Hypothalamus (tissue), 51 donors: ENCODE measurements around the gene OSGEP.
A peak's percentile ranks its signal among the peaks of the same experiment; 100 is the strongest.

Experiments
- DNase-seq, 51 donors: peaks; one replicate each; lab custom pipeline; 2025; lab: John Stamatoyannopoulos, UW

The OSGEP gene

DNA sequence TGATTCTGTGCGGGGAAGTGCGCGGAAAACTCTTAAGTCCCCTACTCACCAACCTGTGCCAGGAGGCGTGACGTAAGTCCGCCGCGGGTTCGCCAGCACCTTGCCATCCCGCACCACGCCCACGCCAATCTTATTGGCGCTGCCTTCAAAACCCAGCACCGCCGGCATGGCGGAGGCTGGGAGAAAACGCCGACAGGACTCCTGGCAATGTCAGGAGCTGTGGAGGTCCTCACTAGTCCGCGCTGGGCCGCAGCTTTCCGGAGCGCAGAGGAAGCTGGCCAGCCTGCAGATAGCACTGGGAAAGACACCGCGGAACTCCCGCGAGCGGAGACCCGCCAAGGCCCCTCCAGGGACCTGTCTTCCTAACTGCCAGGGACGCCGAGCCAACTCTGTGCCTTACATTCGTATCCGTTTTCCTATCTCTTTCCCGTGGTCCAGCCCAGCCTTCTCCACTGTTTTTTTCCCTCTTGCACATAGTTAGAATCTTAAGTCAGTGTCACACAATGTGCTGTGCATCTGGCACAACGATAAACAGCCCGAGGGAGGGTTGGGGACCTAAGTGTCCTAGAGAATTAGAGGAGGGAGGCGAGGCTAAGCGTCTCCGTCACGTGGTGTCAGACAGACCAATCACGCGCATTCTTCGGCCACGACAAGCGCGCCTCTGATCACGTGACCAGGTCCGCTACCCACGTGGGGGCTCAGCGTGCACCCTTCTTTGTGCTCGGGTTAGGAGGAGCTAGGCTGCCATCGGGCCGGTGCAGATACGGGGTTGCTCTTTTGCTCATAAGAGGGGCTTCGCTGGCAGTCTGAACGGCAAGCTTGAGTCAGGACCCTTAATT lies at the start of gene OSGEP, which contains the start of gene APEX1:
TSS of gene OSGEP (minus strand) at position 297 of the 839 bp plus-strand sequence. CDS start at position 168, 129 bp downstream.
TSS of gene APEX1 (plus strand) at position 711 of the 839 bp plus-strand sequence. CDS start 420 bp downstream, outside the sequence.
- DNase-seq = peak; percentile 83 to 99 (median 97)

- peak in 9 of 51 donors; percentile 0 to 23 (median 2) for DNase-seq
Observed at GRCh38 chr14:20503898-20504297, 49.3 kb upstream of the OSGEP start.

DNA sequence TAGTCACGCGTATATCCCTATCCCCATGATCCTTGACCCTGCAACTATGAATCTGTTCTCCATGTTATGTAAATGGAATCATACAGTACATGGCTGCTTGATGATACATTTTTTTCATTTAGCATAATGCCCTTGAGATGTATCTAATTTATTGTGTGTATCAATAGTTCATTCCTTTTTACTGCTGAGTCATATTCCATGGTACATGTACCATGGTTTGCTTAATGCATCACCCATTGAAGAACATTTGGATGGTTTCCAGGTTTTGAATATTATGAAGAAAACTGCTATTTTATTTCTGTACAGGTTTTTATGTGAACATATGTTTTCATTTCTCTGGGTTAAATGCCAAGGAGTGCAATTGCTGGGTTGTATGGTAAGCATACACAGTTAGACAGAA lies 46.7 kb upstream of the OSGEP start:
- DNase-seq = no peak

DNA sequence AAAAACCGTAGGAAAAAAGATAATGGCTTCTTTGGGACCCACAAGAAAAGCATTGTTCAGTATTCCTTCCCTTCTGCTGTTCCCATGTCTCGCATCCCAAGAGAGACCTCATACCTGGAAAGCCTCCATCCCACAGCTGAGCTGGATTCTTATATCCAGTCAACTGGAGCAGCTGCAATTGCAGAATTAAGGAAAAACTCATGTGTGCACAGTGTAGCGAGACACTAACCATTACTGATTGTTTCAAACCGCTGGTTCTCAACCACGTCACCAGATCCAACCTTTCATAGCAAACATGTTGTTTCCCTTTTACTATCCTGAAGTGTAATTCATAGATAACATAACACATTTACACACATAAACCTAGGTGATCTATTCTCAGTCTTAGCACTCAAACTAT lies 45.3 kb upstream of the OSGEP start:
- no peak for DNase-seq

GRCh38 chr14:20499108-20499507 lies 44.5 kb upstream of the OSGEP start:
- DNase-seq = no peak

- DNase-seq = no peak
Observed at GRCh38 chr14:20498622-20499021, 44.0 kb upstream of the OSGEP start.

DNA sequence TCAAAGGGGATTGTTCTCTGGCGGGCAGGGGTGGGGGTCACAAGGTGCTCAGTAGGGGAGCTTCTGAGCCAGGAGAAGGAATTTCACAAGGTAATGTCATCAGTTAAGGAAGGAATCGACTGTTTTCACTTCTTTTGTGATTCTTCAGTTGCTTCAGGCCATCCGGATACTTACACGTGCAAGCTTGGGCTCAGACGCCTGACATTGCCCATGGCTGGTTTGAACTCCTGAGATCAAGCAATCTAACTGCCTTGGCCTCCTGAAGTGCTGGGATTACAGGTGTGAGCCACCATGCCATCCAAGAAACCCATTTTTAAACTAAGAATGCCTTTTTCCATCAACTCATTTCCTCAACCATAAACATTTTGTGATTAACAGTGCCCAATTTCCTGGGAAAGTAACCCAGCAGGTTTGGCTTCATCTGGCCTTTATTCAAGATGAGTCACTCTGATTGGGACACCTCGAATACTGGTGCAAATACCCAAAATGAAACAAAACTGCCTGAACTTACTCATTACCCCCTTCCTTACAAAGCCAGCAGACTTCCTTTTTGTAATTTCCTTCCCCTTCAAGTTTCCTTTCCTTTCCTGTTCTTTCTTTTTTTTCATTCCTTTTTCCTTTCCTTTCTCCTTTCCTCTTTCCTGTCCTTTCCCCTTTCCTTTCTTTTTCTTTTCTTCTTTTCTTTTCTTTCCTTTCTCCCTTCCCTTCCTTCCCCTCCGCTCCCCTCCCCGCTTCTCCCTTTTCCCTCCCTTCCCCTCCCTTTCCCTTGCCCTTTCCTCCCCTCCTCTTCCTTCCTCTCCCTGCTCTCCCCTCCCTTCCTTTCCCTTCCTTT lies 40.5 kb upstream of the OSGEP start:
- DNase-seq = no peak

- DNase-seq = peak in 7 of 51 donors; percentile 1 to 29 (median 3)
Observed at GRCh38 chr14:20493634-20494033, 39.0 kb upstream of the OSGEP start.

GRCh38 chr14:20492486-20492885 lies 37.9 kb upstream of the OSGEP start:
- DNase-seq = no peak

DNA sequence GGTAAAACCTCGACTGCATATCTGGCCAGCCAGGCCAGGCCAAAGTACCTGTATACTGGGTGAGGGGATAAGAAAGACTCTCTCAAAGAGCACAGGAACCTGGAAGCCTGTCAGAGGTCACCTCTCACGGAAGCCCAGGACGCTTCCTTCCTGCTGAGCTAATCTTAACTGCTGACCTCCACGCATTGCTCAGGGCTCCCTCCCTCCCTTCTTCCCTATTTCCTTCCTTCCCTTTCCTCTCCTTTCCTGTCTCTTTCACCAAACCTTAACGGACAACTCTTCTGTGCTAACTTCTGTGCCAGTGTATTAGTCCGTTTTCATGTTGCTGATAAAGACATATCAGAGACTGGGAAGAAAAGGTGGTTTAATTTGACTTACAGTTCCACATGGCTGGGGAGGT lies 36.0 kb upstream of the OSGEP start:
- no peak for DNase-seq

DNA sequence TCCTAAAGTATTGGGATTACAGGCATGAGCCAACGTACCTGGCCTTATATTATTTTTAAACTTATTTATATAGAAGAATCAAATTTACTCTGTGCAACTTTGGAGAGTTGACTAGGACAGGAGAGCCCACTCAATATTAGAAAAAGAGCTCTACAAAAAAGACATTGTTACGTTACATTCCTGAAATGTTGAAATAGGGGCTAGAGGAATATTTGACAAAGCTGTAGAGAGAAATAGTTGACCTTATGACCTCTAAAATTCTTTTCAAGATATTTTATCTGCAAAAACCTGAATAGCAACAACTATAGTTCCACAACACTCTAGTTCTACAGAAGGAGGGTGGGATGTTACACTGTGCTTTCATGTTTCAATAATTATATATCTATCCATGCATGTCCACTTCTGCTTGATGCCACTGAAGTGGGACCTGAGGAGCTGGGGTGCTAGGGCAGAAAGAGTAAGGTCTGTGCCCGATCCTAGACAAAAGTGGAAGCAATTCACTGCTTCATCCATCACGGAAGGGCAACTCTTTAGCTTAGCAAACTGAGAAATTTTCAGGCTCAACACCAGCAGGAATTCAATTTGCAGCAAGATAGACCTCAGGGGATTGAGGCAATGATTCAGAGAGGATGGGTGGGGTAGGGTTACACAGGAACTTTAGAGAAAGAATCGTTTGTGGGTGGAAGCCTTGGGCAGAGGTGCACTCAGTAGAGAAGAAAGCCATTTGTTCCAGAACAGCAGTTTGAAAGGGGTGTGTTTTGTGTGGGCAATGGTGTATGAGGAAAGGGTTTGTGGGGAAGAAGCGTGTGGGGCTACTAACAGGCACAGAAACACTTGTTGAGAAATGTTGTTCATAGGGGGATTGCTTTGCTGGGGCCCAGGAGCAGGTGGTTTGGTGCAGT lies 34.7 kb upstream of the OSGEP start:
- DNase-seq = no peak

GRCh38 chr14:20487396-20487725 lies 32.7 kb upstream of the OSGEP start:
- DNase-seq = no peak

DNA sequence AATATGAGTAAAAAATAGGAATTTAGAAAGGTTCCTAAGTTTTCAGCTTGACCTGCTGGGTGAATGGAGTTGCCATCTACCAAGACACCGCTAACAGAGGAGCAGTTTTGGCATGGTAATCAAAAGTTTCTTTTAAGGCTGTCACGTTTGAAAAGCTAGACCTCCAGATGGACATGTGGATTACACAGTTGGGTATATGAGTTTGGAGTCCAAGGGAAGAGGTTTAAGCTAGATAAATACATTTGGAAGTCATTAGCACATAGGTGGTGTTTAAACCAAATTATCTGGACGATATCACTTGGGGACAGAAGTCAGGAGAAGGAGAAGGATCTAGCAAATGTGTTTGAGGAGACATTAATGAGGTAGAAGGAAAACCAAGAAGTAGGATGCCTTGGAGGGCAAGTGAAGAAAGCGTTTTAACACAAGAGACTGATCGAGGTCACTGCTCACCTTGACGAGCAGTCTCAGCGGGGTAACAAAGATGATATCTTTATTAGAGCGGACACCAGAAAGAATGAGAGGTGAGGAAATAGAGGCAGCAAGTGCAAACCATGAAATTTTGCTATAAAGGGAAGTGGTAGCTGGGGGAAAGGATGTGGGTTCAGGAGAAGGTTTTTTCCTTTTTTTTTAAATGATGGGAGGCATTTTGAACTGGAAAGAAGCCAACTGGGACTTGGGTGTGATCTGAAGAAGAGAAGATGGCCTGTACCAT lies 32.2 kb upstream of the OSGEP start:
- no peak for DNase-seq

DNA sequence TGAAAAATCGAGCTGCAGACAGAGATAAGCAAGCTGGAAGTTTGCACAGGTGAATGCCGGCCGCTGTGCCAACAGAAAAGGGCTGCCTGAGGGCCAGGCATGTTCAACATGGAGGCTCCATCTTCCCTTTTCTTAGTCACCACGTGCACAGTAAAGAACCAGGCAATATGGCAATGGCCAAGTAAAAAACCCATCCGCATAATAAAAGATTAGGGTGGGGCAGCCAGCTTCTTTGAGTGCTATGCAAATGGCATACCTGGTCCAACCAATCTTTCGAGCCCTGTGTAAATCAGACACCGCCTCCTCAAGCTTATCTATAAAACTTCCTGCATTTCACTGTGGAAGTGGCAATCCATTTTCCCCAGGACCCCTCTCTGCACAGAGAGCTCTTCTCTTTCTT lies 31.3 kb upstream of the OSGEP start:
- DNase-seq = no peak

GRCh38 chr14:20482382-20482781 lies 27.8 kb upstream of the OSGEP start:
- no peak for DNase-seq

DNA sequence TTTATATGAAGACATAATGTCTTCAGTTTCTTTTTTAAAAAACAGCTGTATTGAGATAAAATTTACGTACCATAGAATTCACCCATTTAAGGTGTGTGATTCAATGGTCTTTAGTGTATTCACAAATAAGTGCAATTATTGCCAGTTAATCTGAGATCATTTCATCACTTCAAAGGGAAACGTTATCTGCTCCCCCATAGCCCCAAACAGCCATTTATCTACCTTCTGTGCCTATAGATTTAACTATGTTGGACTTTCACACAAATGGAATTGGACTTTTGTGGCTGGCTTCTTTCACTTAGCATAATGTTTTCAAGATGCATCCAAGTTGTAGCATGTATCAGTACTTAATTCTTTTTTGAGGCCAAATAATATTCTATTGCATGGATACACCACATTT lies 24.3 kb upstream of the OSGEP start:
- DNase-seq = no peak

- DNase-seq = peak in 19 of 51 donors; percentile 1 to 37 (median 13)
Observed at GRCh38 chr14:20477211-20477876, 22.7 kb upstream of the OSGEP start.

GRCh38 chr14:20476776-20477175 lies 22.2 kb upstream of the OSGEP start:
- DNase-seq = no peak

DNA sequence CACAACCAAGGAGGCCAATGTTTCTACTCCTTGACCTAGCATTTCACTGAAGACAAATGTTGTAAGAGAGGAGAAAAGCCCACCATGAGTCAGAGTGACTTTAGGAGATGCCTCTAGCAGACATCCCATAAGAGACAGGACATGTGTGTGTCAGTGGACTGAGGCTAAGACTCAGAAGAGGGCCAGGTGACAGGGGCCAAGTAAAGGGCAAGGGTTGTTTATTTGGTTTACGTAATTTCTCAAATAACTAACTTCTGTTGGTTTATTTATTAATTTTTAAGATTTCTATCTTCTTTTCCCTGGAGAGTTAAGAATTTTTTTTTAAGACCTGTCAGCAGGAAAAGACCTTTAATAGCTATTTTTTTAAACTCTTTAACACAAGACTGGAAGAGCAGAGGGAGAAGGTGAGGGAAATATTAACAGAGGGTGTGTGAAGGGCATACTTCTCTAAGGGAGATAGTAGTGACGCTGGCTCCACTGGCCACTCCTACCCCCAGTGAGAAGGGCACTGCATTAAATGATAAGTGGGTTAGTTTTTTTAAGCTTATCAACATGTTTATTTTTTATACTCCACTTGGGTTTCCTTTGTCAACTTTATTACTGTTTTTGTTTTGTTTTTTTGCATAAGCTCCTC lies 18.0 kb upstream of the OSGEP start:
- DNase-seq = no peak
